GM18498 (cell line): Measurements from ENCODE around the gene ACADVL.

ENCODE experiments used
- ATAC-seq: cut with Tn5 transposase; IDR thresholded peaks from one replicate; pipeline ENCODE4 v1.9.1; 2021; ENCODE audit warnings: mild to moderate bottlenecking, moderate library complexity; ENCODE audit not compliant: unreplicated experiment

The ACADVL gene

GRCh38 chr17:7191069-7191468 is 28.7 kb upstream of the ACADVL start:
- ATAC-seq = no peak

- ATAC-seq = no peak
Observed at GRCh38 chr17:7191571-7192270, 28.0 kb upstream of the ACADVL start.

DNA sequence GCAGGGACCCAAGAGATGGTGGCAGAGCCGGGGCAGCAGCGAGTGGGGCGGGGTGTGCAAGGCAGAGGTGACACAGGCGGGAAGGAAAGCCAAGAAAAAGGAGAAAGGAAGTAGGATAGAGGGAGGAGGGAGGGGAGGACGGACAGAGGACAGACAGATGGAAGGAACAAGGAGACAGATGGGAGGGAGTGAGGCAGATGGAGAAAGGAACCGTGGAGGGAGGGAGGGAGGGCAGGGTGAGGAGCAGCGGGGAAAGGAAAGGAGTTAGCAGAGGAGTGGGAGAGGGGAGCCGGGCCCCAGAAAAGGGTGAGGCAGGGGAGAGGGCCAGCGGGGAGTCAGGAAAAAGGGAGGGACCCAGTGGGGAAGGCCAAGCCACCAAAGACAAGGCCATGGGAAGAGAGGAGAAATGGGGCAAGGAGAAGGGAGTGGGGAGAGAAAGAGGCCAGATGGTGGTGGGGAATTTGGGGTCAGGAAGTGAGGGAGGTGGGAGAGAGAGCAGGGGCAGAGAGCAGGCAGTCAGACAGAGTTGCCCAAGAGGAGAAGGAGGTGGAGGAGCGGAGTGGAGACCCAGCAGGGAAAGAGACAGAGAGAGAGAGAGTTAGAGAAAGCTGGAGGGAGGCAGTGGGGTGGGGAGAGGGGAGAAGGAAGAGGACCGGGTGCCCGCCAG is 27.3 kb upstream of the ACADVL start:
- ATAC-seq = no peak

DNA sequence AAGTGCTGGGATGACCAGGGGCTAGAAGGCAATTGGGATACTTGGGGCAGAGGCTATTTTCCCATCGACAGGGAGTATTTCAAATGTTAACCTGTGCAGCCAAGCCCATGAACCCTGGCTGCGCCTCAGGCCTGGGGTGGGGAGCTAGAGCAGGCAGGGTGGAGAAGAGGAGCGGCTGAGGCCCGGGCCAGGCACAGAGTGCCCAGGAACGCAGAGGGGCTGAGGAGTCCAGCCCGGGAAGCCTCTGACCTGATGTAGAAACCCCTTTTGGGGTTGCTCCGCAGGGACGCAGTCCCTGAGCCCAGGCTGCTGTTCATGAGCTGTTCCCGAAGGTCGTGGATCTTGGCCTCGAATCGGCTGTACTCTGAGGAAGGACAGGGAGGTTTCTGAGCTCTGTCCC is 23.8 kb upstream of the ACADVL start:
- no peak for ATAC-seq

DNA sequence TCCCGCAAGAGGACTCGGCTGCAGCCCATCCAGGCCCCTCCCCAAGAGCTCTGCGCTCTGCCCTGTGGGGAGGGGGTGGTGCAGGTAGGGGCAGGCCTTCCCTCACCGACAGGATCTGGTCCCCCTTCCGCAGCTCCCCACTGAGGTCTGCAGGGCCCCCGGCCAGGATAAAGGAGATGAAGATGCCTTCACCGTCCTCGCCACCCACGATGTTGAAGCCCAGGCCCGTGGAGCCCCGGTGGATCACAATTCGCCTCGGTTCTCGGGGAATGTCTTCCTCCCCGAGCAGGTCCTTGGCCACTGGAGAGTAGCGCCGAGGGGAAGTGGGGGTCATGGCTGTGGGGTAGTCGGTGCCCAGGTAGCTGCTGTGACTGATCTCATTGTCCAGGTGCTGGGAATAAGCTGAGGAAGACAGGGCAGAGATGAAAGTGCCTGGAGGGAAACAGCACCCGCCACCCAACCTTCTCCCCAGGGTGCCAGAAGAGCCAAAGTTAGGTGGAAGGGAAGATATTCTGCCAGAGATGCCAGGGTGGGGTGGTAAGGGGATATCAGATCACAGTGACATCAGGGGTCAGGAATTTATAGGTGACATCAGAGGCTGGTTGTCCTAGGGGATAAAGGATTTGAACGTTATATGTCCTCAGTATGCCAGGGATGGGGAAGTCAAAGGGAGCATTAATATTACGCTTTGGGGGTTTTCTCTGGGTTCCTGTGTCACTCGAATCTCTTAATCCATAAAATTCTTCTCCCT is 22.9 kb upstream of the ACADVL start:
- ATAC-seq = no peak

- ATAC-seq = no peak
Observed at GRCh38 chr17:7203391-7203790, 16.3 kb upstream of the ACADVL start.

- no peak for ATAC-seq
Observed at GRCh38 chr17:7204336-7204735, 15.4 kb upstream of the ACADVL start.

- ATAC-seq = peak; percentile 83
Observed at GRCh38 chr17:7204828-7205461, 14.8 kb upstream of the ACADVL start.

- no peak for ATAC-seq
Observed at GRCh38 chr17:7205561-7205960, 14.2 kb upstream of the ACADVL start.

- ATAC-seq = no peak
Observed at GRCh38 chr17:7207120-7208001, 12.4 kb upstream of the ACADVL start.

DNA sequence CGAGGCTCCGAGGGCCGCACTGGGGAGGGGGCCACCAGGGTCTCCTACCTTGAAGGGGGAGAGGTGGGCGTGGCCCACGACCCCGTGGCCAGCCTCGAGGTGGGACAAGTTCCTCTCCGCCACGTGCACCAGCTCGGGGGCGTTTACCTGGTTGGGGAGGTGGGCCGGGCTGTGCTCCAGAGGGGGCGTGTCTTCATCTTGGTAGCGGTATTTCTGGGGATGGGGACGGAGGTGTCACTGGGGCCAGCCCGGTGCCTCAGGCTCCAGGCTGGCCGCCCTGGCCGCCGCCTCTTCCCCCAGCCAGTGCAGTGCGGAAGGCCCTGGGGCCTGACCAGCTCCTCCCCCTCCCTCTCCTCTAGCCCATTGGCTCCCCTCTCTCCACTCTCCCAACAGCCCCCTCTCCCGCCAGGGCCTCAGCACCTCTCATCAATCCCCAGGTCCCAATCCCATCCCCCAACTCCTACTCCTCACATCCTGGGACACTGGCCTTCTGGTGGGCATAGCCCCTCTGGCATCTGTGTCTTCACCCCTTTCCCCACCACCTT is 11.6 kb upstream of the ACADVL start:
- no peak for ATAC-seq

GRCh38 chr17:7208754-7209460 is 10.8 kb upstream of the ACADVL start:
- no peak for ATAC-seq

GRCh38 chr17:7211491-7212273 is 8.1 kb upstream of the ACADVL start:
- no peak for ATAC-seq

- peak; percentile 5 for ATAC-seq
Observed at GRCh38 chr17:7213895-7214299, 5.8 kb upstream of the ACADVL start.

DNA sequence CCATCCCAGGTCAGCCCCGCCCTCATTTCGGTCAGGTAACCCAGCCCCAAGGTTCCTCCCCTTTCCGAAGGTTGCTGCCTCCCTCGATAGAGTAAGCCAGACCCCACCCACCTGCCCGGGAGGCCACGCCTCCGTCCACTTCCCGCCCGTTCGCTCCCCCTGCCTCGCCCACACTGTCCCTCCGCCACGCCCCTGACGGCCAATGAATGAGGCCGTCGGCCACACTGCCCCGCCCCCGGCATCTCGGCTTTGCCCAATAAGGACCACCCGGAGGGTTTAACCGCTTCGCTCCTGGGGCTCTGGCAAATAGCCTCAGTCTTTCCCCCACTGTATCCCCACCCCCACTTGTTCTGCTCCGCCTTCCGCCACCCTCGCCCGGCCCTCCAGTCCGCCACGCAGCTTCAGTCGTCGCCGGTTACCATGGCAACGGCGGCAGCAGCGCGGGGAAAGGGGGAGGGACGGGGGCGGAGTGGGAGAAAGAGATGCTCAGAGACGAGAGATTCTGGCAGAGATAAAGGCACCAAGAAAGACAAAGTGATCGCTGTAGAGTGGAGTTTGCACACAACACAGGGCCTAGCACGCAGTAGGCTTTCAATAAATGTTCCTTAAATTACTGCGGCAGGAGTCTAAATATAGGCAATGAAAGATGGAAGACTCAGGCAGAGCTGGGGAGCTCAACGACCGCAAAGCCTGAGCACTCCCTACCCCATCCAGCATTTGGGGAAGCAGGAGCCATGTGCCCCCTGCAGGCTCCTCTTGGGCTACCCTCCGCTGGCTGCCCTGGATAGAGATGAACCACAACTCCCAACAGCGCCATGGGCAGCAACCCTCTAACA is 5.2 kb upstream of the ACADVL start:
- ATAC-seq = peak; percentile 80

GRCh38 chr17:7215136-7215638 is 4.6 kb upstream of the ACADVL start:
- no peak for ATAC-seq

- ATAC-seq = no peak
Observed at GRCh38 chr17:7215652-7216180, 4.0 kb upstream of the ACADVL start.
